ENCODE data around the gene UIMC1. TPM values are rescaled to one million over a fixed set of nuclear protein-coding genes. Genes with fewer than 3 reads are reported as not detected.

The UIMC1 gene
- total and polyA plus RNA-seq, 2 of the 13 experiments (the other 11 are each of a cell fraction or from before 2014, with no cell fraction given), result 18.9 to 32.7 TPM

- H2AFZ ChIP-seq (ENCODE audit: low read length), result no peak overlapping the region
- H3K36me3 ChIP-seq (replicated peaks in 1 of 2; ENCODE audit: control insufficient read depth in 1 of 2, insufficient read depth in 2 of 2, low read length in 2 of 2), result peaks cover 8 to 68% of the 10 kb centered on the region in 2 experiments
- no peak overlapping the region for H3K4me3 ChIP-seq (replicated peaks in 1 of 3; ENCODE audit: insufficient read depth in 1 of 3, low read depth in 2 of 3, low read length in 3 of 3)
- H3K9ac ChIP-seq (ENCODE audit: insufficient read depth, low read depth, low read length), result no peak overlapping the region
- no peaks in the 10 kb centered on the region for H3K79me2 ChIP-seq (ENCODE audit: insufficient read depth, low read length)
- H3K27ac ChIP-seq (ENCODE audit: extremely low read length, insufficient read depth, low read length), result no peak overlapping the region
- WGBS (ENCODE audit: low lambda C conversion rate), result 96% methylated on average over 2 of the region's 2 CpGs
- H3K9me3 ChIP-seq (ENCODE audit: low read length), result no peaks in the 10 kb centered on the region
- ChIA-PET CTCF (ENCODE audit: low intra/inter-chr PET ratio, low total read pairs) (no interaction called here), POLR2A (no interaction called here)
- ATAC-seq (no peak), FAIRE-seq (no peak), DNase-seq (ENCODE audit: low spot score) (no peak)
- no peak overlapping the region for H3K4me2 ChIP-seq (ENCODE audit: low read depth, low read length)
- no TSS peak for BruUV-seq (replicated peaks)
- in situ Hi-C loops (cut with HindIII; ENCODE audit: extremely low pct_ligation_motif_present, low pct_unique_long_range_greater_than_20kb), result no loop called here
- no peaks in the 10 kb centered on the region for H3K27me3 ChIP-seq (ENCODE audit: control insufficient read depth in 1 of 2, insufficient read depth in 2 of 2, low read length in 2 of 2)
- intact Hi-C loops (cut with micrococcal nuclease; ENCODE audit: unreplicated experiment), result no loop called here
- H3K4me1 ChIP-seq (ENCODE audit: insufficient read depth, low read length), result no peaks in the 10 kb centered on the region
- TF ChIP-seq PITX1 (CRISPR knock-in tag; IDR thresholded peaks at IDR 0.05), result no peak
- TF ChIP-seq HOXA7 (CRISPR knock-in tag; IDR thresholded peaks at IDR 0.05), result no peak
- TF ChIP-seq ARID5B (CRISPR knock-in tag; IDR thresholded peaks at IDR 0.05), result no peak
- no peak for TF ChIP-seq ZNF235 (CRISPR knock-in tag; IDR thresholded peaks at IDR 0.05; ENCODE audit: borderline replicate concordance)
- TF ChIP-seq BCLAF1 (IDR thresholded peaks at IDR 0.05), result no peak
- TF ChIP-seq PHF21A (CRISPR knock-in tag; IDR thresholded peaks at IDR 0.05), result no peak
- no peak for TF ChIP-seq ZNF460 (CRISPR knock-in tag; IDR thresholded peaks at IDR 0.05; ENCODE audit: borderline replicate concordance)
- no peak for TF ChIP-seq TBP (CRISPR knock-in tag; IDR thresholded peaks at IDR 0.05)
- TF ChIP-seq ZNF839 (CRISPR knock-in tag; IDR thresholded peaks at IDR 0.05; ENCODE audit: borderline replicate concordance), result no peak
- no peak for TF ChIP-seq ZNF3 (CRISPR knock-in tag; IDR thresholded peaks at IDR 0.05)
- TF ChIP-seq HCFC1 (IDR thresholded peaks at IDR 0.05; ENCODE audit: low read depth, low read length), result no peak
- TF ChIP-seq ZNF17 (CRISPR knock-in tag; IDR thresholded peaks at IDR 0.05), result no peak
- TF ChIP-seq KDM2A (CRISPR knock-in tag; IDR thresholded peaks at IDR 0.05; ENCODE audit: borderline replicate concordance, low read depth), result no peak
- no peak for TF ChIP-seq STAG1 (CRISPR knock-in tag; IDR thresholded peaks at IDR 0.05)
- TF ChIP-seq MXD4 (CRISPR knock-in tag; IDR thresholded peaks at IDR 0.05), result no peak
- H4K20me1 ChIP-seq (ENCODE audit: insufficient read depth, low read length), result no peaks in the 10 kb centered on the region
Observed at GRCh38 chr5:176944268-176944667, 62.3 kb downstream of the UIMC1 start.
